Activated CD4-positive, alpha-beta T cell treated with anti-CD3 and anti-CD28 coated beads, Interleukin-2, amount 50 U/mL, for 24 hours (primary cell): ENCODE results near the gene KHDRBS2.

Source experiments
- DNase-seq, 2 donors: peaks; one replicate each; pipeline ENCODE4 v3.0.0-alpha.2; 2020; ENCODE audit warnings: low read depth in 1 of 2, low spot score in 1 of 2

KHDRBS2 gene

DNA sequence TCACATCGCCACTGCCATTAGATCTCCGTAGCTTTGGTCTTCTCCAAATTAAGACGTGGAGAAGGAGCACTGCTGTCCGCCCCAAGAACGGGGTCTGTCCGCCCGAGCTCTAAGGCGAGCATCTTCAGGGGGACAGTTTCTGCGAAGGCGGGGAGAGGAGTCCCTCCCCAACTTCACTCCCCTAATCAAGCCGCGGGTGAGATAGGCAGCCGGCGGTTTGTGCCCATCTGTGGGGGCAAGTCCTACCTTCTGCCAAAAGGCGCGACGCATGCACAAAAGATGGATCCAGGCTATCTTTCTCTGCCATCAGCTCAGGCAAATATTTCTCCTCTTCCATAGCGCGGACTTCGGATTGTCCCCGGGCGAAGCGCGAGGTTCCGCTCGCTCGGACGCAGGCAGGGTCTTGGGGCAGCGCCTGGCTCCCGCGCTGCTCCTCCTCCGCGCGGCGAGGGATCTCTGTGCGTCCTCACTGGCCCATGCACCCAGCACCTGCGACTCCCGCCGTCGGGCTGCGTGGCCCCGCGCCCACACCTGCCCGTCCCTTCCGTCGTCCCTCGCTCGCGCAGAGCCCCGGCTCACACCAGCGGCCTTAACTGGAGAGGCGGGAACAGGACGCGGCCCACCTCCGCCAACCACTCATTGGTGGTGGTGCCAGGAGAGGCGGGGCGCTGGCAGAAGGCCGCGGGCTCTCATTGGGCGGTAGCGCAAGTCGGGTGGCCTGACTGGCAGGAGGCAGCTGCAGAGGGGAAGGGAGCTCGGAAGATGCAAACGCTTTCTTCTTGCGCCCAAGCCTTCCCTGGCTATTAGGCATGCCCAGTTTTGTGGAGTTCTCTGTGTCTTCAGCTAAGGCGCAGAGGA is at the start of gene KHDRBS2:
KHDRBS2 (minus strand) TSS at position 614 of the 858 bp plus-strand sequence.
- no peak for DNase-seq

DNA sequence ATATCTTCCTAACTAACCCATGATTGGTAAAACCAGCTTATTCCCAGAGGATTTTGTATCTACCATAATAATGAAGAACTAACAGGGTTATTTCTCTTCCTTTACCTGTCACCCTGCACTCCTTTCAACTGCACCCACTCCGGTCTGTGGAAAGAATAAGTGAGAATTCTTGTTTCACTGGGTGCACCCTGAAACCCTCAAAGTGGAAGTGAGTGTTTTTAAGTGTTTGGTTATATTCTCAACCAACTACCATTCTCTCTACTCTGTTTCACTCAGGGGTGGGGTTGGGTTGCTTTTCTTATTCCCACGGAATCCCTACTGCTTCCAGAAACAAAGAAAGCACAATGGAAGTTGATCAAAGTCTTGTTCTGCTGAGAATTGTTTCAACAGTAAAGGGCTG is 42.6 kb upstream of the KHDRBS2 start:
- no peak for DNase-seq

DNA sequence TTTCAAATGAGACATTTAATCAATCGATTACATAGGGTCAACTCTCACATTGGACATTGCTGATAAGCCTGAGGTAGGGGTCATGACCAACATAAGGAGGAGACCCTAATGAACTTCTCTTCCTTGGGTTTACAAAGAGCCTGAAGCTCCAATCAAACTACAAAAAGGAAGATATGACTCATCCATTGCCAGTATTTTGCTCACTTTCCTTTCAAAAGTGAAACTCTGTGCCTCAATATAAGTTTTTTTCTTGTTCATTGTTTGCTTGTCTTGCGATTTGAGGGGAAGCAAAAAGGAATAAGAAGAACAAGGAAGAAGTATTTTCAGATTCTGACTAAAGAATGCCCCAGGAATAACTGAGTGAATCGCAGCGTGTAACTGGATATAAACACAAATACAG is 38.8 kb upstream of the KHDRBS2 start:
- DNase-seq = no peak

DNA sequence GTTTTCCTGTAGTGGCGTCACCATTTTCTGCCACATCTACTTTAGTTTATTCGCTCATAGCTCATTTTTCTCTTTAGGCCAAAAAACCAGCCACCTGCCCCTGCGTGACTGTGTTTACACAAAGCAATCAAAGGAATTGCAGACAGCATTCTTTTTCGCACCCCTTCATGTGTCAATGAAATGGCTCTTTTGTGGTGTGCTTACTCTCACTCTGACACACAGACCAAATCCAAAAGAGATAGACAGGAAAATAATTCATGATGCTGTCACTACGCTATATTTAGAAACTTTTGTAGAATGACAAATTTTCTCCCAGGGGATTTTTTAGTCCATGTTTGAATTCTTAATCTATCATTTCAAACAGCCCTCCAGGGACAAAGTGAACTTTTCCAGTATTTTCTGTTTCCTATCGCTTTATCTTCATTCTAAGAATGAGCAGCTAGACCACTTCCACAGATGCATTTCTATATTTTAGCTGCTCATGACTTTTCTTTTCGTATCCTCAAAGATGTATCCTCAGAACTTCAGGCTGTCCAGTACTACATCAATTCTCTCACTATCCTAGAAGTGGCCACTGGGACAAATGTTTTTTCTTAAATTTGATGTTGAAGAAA is 37.9 kb upstream of the KHDRBS2 start:
- DNase-seq = no peak

DNA sequence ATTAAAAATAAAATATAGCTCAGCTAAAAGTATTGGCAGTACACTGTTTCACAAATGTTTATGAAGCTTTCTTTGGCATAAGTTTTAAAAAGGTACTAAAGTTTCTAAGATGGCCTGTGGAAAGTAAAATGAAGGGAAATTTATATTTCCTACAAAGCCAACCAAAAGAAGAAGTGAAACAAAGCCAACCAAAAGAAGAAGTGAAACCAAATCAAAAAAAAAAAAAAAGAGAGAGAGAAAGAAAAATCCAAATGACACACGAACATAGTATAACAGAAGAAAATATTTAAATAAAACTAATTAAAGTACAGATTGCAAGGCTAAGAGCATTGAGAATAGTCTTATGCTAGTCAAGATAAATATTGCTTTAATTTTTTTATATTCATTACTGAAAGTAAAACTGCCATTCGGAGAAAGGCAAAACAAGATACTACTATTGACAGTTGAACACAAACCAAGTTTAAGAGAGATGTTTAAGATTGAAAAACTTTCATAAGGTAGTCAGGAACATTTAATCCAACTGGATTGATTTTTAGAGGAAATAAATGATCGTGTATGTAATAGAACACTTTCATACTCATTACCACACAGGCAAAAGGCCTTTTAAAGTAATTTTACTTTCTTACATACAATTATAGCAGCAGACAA is 12.8 kb upstream of the KHDRBS2 start:
- DNase-seq = no peak

DNA sequence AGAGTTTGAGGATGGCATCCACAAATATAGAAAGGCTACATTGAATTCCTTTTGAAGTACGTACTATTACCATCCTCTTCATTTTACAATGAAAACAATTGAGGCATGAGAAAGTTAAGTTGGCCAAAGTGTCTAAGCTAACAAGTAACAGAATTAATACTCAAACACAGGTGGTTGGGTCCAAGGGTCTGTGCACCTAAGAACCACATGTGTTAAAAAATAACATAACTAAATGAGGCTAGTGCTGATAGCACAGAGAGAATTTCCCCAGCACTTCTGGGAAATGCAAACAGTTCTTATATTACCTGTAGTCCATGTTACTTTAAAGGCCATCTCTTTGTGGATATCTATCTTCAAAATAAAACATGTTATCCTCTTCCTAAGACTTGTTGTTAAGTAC is 10.5 kb upstream of the KHDRBS2 start:
- no peak for DNase-seq

DNA sequence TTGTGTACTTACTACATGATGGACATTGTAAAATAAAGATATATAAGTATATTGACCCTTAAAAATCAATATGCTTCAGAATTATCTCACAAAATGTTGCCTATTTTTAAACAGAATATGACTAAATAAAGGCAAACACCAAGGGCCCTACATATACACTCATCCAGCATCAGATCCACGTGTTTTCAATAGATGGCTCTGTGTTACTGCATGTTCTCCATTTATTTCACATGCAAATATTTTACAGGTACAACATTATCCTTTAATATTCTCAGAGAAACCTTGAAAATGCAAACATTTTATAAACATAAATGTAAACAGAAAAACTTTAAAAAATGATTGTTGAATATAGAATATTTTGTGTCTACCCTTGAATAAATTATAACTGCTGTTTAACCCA is 2.9 kb upstream of the KHDRBS2 start:
- DNase-seq = no peak

DNA sequence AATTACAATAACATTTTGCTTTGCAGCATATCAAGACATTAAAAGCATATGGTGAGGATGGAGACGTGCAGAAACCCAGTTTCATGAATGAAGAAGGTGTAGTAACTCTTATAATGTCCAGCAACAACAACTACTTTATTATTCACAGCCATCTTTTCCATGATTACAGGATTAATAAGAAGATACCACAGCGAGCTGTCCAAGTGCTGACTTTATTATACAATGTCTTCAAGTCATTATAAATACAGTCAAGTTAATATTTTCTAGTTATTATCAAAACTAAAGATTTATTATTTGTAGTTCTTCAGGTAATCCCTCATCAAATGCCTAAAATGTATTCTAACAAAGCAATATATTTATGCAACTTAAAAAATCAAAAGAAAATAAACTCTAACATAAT is 2.5 kb upstream of the KHDRBS2 start:
- no peak for DNase-seq

DNA sequence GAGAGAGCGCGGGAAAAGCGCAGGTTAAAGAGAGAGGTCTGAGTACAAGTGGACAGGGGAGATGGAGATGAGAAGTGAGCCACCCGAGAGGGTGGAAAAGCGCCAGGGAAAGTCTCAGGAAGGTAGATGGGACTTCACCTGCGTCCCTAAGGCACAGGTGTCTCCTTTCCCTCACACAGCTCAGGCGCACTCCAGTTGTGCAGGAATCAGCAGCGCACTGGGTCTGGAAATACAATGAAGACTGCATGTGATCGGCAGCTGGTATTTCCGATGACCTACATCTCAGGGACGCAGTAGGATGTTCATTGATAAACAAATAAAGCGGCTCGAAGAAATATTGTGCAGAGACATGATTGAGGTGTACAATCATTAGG is 432 bp upstream of the KHDRBS2 start:
- DNase-seq = no peak

DNA sequence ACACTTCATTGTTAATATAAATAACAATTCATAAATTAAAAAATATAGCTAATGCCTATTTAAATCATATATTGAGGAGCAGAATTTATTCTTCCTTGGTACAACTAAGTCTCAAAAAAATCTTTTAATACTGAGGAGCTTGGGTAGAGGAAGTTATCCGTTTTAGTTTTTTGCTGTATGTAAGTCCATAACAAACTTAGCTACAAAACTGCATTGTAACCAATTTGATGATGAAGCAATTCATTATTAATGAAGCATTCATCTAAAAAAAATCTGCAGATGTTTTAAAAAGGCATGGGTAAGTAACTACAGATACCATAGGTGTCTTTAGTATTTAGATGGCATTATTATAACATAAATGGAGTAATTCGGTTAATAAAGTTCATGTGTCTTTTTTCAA is 1.3 kb downstream of the KHDRBS2 start:
- no peak for DNase-seq

DNA sequence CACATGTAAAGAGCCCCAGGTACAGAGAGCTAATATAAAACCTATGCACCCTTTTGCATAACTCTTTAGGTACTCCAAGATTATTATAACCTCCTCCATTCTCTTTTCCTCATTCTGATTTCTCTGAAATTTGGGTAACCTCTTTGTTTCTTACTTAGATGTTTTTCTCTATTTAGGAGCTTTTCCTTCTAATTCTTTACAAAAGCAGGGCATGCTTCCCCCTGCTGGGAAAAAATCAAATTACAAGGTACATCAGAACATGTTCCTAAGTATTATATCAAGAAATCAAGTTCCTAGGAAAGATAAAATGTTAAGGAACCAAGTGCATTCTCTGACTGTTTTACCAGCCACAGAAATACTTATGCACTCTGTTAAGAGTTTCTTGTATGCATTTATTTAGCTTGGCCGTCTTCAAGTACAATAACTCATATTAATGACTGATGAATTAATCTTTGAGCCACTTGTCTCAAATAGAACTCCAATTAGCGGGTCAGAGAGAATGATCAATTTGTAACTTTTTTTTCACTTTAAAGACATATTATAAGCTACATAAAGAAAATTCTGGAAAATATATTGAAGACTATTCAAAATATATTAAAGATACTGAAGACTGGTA is 2.1 kb downstream of the KHDRBS2 start:
- DNase-seq = no peak

DNA sequence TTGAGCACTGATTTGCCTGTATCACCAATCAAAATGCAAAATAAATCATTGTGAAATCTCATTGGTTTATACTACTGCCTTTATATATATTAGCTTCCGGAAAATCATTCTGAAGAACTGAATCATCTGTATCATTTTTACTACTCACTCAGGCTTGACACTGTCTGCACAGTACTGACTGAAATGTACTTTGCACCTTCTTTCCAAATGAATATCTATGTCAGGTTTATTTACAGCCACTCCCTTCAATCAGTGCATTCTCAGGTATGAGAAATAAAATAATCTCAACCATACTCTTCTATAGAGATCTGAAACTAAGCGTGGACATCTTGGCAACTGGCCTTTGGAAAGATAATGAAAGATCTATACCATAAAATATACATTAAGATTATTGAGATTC is 2.7 kb downstream of the KHDRBS2 start:
- no peak for DNase-seq

DNA sequence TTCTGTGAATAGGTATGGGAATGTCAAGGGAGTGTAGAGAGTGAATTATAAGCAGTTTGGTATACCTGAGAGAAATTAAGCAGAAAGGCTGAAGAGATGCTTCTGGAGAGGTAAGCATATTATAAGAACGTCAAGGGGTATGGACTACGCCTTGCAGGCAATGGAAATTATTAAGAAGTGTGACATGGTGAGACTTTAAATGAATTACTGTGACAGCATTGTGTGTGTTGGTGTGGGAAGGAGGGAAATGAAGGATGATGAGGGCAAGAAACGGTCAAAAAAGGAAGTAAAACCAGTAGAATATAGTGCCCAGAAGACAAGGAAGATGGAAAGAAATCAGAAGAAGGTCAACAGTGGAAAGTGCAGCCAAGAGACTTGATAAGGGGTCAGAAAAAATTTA is 5.9 kb downstream of the KHDRBS2 start:
- no peak for DNase-seq

DNA sequence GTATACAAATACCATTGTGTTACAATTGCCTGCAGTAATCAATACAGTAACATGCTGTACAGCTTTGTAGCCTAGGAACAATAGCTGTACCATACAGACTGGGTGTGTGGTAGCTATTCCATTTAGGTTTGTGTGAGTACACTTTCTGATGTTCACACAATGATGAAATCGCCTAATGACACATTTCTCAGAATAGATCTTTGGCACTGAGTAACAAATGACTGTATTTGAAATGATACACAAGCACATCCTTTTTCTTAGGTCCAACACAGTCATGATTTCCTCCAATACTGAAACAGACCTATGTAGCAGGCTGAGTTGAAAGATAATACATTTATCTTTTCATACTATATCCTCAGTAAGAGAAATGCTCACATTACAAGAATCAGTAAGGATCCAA is 13.9 kb downstream of the KHDRBS2 start:
- DNase-seq = no peak

DNA sequence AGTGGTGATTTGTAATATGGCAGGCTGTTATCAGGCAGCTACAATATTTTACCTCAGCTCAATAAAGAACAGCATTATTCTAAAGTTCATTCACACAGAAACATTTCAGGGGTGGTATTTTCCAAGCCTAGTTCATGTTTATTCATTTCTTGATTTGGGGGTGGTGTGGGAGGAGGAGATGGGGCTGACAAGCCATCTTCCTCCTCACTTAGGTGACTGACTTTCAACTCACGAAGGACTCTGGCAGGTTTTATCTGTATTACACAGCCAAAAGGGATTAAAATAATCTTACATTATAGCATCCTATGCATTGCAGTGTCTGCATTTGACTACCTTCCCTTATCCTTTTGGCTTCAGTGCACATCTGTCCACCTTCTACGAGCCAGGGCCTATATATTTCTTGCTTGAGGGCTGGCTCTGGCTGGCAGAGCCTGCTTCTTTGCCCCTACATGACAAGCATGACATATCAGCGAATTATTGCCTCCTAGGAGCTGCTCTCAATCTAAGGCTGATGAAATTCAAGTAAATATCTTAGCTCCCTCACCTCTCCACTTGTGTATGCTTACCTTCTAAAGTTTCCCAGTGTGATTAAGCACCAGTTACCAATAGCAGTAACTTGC is 20.0 kb downstream of the KHDRBS2 start:
- DNase-seq = no peak

DNA sequence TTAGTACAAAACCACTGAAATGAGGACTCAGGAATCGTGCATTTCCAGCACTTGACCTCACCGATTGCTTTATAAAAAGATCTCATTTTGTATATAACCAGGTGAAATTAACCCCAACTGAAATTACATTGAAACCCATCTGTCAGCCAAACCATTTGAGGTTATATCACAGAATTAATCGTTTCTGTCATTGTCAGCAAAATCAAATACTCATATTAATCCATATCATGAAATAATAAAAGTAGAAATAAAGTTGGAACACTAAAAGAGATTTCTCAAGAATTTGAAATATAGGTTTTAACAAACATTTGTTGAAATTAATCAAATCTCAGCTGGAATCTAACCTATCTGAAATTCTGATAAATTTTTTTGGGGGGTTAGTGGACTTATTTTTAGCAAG is 23.7 kb downstream of the KHDRBS2 start:
- DNase-seq = no peak

DNA sequence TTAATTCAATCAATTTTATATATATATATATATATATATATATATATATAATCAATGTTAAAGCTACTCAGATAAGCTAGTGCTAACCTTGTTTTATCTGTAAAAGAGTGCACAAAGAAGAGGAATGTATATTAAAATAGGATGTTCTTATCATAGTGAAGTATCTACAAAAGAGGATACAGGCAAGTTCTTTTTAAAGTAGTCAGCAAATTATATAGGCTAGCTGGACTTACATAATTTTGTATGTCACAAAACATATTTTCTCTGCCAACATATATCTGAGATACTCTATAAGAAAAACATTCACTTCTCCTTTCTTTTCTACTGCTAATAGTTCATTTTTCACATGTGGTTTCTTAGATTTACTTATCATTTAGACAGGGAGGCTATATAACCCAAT is 39.9 kb downstream of the KHDRBS2 start:
- DNase-seq = no peak

DNA sequence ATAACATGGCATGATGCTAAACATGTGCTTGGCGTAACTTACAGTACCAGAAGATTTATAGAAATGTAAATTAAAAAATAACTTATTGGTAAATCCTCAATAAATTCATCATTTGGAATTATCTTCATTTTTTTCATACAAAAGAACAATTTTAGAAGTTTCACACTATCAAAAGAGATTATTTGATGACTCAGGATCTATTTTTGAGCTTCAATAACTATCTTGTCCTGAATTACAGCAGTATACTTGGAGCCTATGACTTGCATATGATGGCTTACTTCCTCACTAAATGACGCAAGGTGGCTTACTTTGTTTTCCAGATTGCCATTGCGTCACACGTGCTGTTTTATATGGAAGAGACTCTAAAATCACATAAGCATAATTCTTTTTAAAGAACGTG is 49.2 kb downstream of the KHDRBS2 start:
- DNase-seq = no peak

DNA sequence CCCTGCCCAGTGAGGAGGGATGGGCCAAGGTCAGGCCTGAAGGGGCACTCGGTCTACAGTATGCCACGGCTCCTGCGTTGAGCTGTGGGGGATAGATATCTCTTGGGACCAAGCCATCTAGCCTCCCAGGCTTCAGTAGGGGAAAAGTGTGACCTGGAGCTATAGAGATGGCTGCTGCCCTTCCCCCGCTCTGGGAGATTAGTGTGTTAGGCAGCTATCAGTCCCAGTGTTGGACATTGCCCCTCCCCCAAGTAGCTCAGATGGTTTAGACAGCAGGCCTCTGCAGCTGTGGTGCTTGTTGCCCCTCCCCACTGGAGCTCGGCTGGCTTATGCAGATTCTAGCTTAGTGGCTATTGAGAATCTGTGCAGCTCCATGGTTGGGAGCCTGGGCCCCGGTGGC is 56.8 kb downstream of the KHDRBS2 start:
- DNase-seq = no peak

DNA sequence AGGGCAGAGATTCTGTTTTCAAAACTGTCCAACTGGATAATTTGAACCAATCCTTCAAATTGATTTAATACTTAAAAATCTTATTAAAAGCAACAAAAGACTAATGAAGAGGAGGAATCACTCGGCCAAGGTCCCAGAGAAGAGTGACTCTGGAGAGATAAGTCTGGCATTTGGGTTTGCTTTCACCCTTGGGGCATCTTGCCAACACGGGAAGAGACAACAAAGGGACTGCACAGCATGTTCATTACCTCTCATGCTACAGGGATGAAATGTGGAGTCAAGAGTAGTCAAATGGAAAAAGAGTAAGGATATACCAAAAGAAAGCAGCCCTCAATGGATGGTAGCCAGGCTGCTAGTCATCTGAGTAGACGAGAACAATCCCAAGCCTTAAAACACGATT is 68.2 kb downstream of the KHDRBS2 start:
- DNase-seq = no peak

DNA sequence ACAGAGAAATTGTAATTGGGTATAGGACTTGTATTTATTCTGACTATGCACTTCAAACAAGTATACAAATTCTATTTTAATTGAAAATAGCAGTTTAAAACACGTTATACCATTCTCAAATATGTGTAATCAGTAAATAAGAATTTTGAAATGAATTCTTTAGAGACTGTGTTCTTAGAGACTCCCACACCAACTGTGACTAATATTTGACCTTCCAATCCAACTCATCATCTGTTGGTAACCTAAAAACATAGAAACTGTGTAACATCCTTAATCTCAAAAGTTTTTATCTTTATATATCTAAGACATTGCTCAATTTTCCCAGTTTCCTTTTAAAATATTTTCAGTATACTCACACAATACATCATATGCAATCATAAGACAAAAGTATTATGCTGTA is 83.9 kb downstream of the KHDRBS2 start:
- DNase-seq = no peak

DNA sequence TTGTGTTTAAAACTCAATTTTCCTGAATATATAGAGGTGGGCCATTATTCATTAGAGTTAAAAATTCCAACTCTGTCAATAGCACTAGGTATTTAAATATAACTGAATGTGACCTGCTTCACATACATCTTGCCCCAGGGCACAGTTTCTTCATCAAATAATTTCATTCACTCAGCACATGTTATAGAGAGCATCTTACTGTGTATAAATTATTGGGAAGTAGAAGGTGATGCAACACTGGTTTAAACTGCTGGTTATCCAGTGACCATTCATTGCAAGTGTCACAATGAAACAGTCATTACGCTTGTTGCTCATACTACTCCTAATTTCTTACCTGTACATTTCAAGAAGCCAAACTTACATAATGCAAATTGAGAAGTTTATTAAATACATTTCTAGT is 93.4 kb downstream of the KHDRBS2 start:
- DNase-seq = no peak
